ENCODE data around the gene MLPH. TPM values are rescaled to one million over a fixed set of nuclear protein-coding genes. Genes with fewer than 3 reads are reported as not detected.
A peak's percentile ranks its signal among the peaks of the same experiment; 100 is the strongest.

The MLPH gene
- total RNA-seq, 1 donor from 2014 or later = 15.7 TPM

DNA sequence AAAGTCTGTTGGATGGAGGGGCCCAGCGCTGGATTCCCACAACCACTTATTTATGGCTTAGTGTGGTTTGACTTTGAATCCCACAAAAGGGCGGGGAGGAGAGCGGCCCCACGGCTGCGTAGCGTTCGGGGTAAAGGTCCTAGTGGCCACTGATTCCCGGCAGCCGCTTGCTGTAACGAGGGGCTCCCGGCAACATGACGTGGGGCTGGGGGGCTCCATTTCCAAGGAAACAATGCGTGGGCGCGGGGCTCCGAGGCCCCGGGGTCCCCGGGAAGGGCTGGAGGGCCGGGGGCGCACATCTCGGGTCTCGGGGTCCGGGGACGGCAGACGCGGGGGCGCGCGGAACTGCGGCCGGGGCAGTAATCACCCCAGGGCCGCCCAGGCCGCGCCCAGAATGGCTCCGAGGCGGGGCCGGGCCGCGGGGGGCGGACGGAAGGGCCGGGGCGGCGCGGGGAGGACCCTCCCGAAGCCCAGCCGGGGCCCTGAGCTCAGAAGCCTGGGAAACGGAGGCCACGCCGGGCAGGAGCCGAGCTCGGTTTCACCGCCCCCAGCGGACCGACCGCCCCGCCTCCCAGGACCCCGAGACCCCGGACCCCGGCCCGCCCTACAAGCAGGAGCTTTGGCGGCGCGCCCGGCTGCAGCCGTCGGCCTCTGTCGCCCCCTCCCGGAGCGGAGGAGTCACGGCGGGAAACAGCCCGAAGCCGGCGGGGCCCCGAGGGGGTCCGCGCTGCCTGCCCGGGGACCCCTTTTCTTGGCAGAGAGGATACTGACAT is 11.9 kb upstream of the MLPH start:
- intact Hi-C loops (cut with DNase I) = loop anchor here (1.0 to 10.0 kb wide), 4 partner anchors 54 to 352 kb away; no protein-coding TSS in a partner anchor
- peak; percentile 89 for DNase-seq (ENCODE audit: low spot score)

DNA sequence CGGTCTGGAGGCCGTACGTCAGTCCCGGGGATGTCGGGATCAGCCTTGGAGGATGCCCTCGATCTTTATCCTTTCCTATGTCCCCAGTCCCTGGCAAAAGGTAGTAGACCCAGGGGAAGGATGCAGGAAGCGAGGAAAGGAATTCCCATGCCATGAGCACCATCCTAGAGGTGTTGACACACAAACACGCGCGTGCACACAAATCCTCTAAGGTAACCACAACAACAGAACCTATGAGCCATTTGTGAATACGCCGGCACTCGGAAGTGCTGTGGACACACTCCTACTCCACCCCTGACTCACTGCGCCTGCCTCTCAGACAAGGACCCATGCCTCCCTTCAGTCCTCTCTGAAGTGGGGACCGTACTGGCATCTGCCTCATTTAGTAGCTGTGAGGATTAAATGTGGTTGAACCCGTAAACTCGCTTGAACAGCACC is 11.3 kb upstream of the MLPH start:
- intact Hi-C loops (cut with DNase I) = loop anchor here (1.0 to 10.0 kb wide), 4 partner anchors 54 to 353 kb away; no protein-coding TSS in a partner anchor
- DNase-seq (ENCODE audit: low spot score) = no peak

DNA sequence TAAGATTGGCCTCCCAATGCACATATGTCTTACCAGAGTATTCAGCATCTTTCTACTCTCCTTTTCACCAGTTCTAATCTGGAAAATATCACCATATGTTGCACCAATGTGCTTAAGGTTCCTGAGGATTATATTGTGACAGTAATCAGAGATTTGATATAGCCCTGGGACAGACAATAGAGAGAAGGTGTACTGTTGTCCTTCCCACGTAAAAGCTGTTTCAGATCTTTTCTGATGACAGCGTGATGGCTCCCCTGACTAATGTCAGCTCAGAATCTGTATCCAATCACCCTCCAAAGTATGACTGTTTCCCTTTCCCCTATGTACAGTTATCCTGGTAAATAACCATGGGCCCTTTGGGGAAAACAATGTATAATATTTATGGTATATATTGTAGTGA is 9.0 kb upstream of the MLPH start:
- DNase-seq (ENCODE audit: low spot score) = no peak
- intact Hi-C loops (cut with DNase I) = loop anchor here (10.0 kb wide), 2 partner anchors 153 to 323 kb away; no protein-coding TSS in a partner anchor

DNA sequence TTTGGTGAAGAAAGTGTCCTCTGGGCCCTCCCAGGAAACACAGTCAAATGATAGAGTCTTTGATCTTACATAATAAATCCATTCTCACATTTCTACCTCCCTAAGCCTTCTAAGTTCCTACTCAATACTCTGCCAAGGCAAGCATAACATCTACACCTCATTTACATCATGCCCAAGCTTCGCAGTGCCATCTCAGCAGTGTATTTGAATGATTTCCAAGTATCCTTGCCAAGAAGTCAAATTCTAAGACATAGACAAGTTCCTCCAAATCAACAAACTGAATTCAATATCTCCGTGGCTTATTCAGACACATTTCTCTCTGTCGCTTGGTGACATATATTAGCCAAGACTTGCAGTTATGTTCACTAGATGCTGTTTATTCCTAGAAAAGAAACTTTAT is 8.1 kb upstream of the MLPH start:
- intact Hi-C loops (cut with DNase I) = loop anchor here (10.0 kb wide), 2 partner anchors 154 to 324 kb away; no protein-coding TSS in a partner anchor

DNA sequence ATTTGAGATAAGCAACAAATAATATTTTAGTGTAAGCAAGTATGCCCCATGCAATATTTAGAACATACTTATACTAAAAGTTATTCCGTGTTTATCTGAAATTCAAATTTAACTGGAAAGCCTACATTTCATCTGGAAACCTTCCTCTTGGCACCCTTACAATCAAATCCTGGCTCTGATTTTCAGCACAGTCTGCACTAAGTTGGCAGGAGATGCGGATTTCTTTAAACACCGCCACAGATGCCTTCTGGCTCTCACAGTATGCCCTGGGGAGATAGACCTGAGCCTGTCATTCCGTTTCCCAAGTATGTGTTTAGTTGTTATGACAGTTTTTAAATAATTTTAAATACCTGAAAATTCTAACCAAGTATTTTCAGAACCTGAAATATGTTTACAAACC is 7.3 kb upstream of the MLPH start:
- intact Hi-C loops (cut with DNase I) = loop anchor here (10.0 kb wide), 2 partner anchors 155 to 325 kb away; no protein-coding TSS in a partner anchor
- DNase-seq (ENCODE audit: low spot score) = no peak

More for the DNA sequence above, 8.1 kb upstream of the MLPH start:
- DNase-seq (ENCODE audit: low spot score) = no peak

DNA sequence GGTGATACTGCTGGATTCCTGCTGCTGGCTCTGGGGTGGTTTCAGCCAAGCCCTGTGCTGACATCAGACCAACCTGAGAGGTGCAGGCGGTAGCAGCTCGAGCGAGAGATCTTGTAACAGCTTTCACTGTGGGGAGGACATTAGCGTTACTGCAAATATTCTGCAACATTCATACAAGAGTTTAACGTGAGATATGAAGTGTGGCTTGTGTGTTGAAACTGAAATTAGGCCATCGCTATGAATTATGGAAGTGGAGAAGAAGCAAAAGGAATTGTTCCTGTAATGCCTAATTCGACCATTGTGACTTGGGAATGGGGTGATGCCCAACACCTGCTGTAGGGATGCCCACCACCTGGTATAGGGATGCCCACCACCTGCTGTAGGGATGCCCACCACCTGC is 6.5 kb upstream of the MLPH start:
- intact Hi-C loops (cut with DNase I) = no loop called here
- DNase-seq (ENCODE audit: low spot score) = no peak

DNA sequence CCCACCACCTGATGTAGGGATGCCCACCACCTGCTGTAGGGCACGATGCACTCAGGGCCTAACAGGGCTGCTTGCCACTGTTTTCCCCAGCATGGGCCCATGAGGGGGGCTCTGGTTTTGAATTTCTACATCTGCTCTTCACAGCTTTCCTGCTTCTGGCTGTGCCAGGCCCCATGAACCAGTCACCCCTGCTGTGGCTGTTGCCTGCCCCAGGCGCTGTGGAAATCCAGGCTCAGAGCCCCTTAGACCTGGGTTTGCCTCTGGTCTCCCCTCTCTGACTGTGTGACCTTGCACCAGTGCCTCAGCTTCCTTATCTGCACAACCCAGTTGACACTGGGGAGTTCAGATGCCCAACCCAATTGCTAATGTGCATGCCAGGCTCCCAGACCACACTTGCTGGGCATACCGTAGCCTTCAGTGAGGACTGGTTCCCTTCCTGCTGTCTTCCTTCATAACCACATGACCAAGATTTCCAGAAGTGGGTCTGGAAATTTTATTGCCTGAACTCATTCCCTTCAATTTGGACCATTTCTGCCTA is 6.0 kb upstream of the MLPH start:
- DNase-seq (ENCODE audit: low spot score) = no peak
- intact Hi-C loops (cut with DNase I) = no loop called here

DNA sequence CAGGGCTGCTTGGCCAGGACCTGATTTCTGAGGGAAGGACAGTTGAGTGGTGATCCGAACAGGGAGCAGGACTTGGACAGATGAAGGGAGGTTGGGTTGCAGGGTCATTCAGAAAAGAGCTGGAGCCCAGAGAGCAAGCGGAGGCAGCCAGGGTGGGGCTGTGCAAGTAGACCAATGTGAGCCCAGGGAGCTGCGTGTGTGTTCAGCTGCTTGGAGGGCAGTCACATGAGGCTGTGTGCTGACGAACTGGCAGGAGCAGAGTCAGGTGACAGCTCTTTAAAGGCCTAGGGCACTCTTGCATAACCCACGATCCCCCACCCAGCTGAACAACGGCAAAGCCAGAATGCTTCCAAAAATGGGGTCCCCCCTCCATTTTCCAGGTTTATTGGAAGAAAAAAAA is 4.6 kb upstream of the MLPH start:
- intact Hi-C loops (cut with DNase I) = no loop called here
- DNase-seq (ENCODE audit: low spot score) = peak; percentile 84

DNA sequence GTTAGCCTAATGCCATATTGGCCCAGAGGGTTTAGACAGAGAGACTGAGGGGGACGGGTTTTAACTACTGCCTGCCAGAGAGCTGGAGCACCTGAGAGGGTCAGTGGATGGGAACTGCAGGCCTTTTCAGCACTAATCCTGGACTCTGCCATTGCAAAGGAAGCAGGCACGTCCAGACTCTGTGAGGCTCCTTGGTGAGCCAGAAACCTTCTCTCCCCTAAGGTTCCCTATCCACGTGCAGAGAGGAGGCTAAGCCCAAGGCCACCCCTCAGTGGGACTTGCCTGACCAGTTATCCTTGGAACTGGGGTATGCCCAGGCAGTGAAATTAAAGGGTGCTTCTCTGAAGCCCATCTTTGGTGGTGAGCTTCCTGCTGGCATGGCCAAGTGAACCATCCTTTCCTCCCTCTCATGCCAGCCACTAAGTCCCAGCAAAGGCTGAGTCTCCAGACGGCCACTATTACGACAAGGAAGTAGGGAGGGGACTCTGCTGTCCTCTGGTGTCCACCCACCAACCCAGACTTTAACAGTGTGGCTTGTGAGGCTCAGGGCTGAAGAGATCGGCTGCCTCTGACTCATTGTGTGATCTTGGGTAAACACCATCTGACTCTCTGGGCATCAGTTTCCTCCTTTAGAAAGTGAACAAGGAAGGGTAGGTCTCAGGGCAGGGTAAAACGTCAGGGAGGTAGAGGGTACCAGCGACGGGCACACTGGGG is 3.9 kb upstream of the MLPH start:
- no peak for DNase-seq (ENCODE audit: low spot score)

DNA sequence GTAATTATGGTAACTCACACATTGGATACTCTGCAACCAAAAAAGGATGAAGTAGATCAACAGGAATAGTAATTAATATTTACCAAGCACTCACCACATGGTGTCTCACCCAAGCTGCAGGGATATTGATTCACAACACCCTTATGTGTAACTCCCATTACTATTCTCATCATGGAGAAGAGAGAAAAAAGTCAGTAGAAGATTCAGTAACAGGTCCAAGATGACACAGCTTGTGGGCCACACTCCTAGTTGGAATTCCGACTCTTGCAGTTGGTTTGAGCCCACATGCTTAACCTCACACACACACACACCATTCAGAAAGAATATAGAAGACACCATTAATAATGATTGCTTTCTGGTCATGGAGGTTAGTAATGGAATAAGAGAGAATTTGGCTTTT is 1.7 kb upstream of the MLPH start:
- intact Hi-C loops (cut with DNase I) = no loop called here

More for the DNA sequence above, 3.9 kb upstream of the MLPH start:
- intact Hi-C loops (cut with DNase I) = no loop called here

DNA sequence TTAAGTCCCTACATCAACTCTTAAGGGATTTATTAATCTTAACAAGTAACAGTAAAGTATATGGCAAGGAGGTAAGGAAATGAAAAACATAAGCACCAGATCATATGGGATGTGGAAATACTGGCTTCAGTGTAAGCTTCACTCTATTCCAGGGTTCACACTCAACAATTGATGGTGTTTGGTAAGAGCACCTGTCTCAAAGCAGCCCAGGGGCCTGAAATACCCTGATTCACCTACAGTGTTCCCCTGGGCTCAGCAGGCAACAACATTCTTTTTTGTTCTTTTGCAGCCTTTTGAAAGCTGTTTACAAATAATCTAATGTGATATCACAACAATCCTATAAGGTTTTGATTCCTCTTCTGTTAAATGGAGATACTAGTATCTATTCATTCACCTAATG is 1.2 kb upstream of the MLPH start:
- no peak for DNase-seq (ENCODE audit: low spot score)
- intact Hi-C loops (cut with DNase I) = no loop called here

More for the DNA sequence above, 1.7 kb upstream of the MLPH start:
- DNase-seq (ENCODE audit: low spot score) = no peak

DNA sequence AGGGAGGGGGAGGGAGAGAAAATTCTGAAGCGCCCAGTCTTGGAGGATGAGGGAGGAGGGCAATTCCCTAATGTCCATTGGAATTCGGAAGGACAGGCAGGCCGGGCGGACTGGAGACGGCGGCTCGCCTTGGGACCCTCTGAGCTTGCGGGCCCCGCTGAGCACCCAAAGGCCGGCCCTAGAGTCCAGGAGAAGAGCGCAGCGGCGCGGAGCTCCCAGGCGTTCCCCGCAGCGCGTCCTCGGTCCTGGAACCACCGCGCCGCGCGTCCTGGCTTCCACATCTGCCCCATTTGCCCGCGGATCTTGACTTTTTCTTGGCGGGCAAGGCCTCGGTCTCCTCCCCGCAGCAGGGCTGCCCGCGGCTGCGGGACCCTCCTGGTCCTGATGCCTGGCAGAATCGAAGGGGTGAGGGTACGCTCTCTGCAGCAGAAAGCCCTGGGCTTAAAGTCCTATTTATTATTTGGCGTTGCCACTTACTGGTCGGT is 675 bp upstream of the MLPH start:
- DNase-seq (ENCODE audit: low spot score) = no peak
- intact Hi-C loops (cut with DNase I) = no loop called here

DNA sequence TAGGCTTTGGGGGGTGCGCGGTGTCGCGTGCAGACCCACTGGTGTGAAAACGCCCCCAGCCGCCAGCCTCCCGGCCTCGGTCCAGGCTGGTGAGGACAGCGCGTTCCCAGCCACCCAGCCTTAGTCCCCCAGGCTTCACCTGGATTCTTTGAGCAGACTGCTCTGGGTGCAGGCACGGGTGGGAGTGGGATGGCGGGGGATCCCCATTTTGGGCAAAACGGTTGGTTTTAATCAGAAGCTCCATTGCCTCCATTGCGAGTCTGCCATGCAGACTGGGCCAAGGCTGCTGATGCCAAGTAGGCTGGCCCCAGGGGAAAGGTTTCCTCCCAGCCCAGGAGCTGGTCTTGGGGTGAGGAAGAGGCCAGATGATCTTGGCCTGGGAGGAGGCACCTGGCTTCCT is 445 bp downstream of the MLPH start:
- peak; percentile 51 for DNase-seq (ENCODE audit: low spot score)
- intact Hi-C loops (cut with DNase I) = no loop called here

DNA sequence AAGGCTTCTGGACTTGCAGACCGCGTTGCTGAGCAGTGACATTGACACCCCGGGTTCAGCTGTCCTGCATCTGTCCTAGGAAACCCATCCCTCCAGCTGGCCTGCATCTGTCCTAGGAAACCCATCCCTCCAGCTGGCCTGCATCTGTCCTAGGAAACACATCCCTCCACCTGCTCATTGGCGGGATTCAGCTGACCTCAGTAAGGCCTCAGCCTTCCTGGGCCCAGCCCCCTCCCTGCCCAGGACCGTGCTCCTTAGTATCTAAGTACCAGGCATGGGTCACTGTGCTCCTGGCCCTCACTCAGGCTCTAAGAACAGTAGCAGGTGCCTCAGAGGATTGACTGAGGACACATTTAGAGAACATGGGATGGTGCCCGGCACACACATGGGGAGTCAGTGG is 1.2 kb downstream of the MLPH start:
- intact Hi-C loops (cut with DNase I) = no loop called here
- DNase-seq (ENCODE audit: low spot score) = peak; percentile 39

DNA sequence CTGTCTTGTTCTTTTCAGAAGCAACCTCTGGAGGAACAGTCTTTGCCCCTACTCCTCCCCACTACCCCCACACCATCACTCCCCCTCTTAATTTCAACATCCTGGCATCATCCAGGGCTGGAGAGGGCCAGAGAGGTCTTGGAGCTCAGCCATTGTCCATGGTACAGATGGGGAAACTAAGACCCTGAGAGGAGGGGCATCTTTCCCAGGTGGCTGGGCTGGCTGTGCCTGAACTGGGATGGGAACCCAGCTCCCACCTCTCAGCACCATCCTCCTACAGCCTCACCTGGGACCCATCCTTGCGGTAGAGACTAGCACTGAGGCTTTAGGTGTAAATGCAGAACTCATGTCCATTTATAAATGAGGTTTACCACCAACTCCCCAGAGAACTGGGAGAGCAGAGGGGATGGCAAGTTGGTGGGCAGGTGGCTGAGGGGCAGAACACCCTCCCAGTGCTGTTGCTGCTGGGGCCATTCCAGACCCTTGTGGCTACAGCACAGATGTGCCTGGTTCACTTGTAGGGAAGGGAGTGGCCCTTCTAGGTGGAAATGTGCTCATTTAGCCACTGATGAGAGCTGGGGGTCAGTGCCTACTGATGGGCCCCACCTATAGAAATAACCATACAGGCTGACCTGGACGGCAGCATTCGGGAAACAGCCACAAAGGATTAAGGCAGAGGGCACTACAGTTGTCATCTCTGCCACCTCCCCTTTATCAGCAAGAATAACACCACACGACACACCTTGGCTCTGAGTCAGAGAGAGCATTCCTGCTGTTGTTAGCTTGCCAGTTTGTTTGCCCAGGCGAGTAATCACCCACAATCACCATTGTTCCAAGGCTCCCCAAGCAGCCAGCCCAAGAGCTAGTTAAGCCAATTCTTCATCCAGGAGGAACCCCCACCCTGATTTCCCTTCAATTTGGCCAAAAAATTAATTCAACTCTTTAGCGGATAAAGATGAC is 2.1 kb downstream of the MLPH start:
- DNase-seq (ENCODE audit: low spot score) = peak; percentile 75
- intact Hi-C loops (cut with DNase I) = no loop called here

DNA sequence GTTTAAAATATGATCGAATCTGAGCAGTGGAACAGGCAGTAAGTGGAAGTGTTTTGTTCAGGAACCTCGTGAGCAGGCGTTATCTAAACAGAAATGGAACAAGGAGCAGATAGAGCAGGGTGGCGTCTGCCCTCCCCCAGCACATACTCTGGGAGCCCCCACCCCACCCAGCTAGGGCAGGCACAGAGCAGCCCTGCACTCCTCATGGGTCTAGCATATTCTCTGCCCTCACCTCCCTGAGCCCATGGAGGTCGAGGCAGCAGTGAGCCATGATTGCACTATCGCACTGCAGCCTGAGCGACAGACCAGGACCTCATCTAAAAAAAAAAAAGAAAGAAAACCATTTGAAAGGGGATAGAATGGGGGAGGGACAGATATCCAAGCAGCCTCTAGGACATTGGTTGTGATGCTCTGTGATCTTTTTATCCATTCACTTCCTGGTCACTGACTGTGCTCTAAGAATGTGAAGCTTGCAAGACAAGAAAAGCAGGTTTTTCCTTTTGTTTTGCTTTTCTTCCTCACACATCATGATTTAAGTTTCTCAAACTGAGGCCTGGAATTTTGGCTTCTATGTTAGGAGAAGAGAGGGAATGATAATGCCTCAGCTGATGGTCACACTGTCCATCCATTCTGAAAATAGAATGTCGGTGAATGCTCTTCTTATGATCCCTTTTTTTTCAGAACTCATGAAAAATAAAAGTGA is 3.1 kb downstream of the MLPH start:
- peak; percentile 59 for DNase-seq (ENCODE audit: low spot score)
- intact Hi-C loops (cut with DNase I) = no loop called here

DNA sequence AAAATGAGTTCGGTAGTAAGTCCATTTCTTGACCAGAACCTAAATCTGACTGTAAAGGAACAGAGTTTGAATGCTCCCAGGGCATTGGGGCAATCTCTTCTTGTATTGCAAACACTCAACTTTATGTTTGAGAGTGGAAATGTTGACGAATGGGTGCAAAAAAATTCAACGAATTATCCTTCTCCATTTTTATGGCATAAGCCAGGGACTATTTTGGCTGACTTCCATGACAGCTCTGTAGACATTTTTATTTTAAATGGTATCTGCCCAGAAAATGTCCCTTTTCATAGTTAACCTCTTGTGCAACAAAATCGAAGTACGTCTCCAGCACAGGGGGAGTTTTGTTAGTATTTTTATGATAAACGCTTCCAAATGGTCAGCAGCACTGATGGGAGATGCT is 3.7 kb downstream of the MLPH start:
- DNase-seq (ENCODE audit: low spot score) = no peak
- intact Hi-C loops (cut with DNase I) = no loop called here

DNA sequence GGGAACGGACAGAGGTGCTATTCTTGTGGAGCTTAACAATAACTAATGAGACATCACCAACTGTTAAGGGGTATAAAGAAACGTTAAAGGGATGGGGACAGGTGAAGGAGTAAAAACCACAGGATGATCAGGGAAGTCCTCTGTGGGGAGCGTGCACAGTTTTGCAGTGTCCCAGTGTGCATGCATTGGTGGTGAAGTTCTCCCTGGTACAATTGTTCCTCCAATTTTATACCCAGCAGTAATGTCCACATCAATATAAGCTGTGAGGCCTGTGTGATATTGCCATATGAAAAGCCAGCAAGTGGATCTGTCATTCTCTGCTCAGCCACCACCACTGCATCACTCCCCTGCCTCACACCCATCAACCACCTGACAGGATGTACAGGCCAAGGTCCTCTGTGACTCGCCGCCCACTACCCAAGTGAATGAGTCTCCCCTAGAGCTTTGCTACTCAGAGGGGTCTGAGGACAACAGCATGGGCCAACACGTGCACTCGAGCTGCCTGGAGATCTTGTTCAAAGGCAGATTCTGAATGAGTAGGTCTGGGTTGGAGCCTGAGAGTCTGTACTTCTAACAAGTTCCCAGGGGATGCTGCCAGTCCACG is 4.6 kb downstream of the MLPH start:
- intact Hi-C loops (cut with DNase I) = no loop called here

More for the DNA sequence above, 4.6 kb downstream of the MLPH start:
- peak; percentile 51 for DNase-seq (ENCODE audit: low spot score)

Measured in cardiac septum (tissue), 1 donor.